RWPE2 (cell line): Measurements from ENCODE around the gene UBXN10.

Source experiments
- ATAC-seq: fragments of 200-7000 bp; cut with Tn5 transposase; 3 replicates; pipeline ENCODE4 v1.9.1; 2021; ENCODE audit warnings: low read depth
- DNase-seq: peaks from one replicate; pipeline ENCODE4 v3.0.0-alpha.2; 2020; ENCODE audit warnings: low spot score
- H3K27ac ChIP-seq: fragments of 450-650 bp; 2 replicates; pipeline ENCODE4 v1.5.1; 2017; ENCODE audit warnings: mild to moderate bottlenecking; ENCODE audit not compliant: poor library complexity, severe bottlenecking
- H3K27me3 ChIP-seq: fragments of 250-450 bp; sonication (Bioruptor Pico); 2 replicates; pipeline ENCODE4 v1.5.1; 2021; ENCODE audit warnings: mild to moderate bottlenecking, moderate library complexity; ENCODE audit not compliant: insufficient read depth, poor library complexity, severe bottlenecking
- H3K36me3 ChIP-seq: fragments of 250-450 bp; sonication (Bioruptor Pico); 2 replicates; pipeline ENCODE4 v1.5.1; 2020; ENCODE audit warnings: low read depth, mild to moderate bottlenecking, moderate library complexity
- H3K4me1 ChIP-seq: fragments of 250-450 bp; sonication (Bioruptor Pico); 2 replicates; pipeline ENCODE4 v1.5.1; 2021; ENCODE audit warnings: mild to moderate bottlenecking, moderate library complexity; ENCODE audit not compliant: insufficient read depth, poor library complexity, severe bottlenecking
- H3K4me3 ChIP-seq: fragments of 250-450 bp; sonication (Bioruptor Pico); 2 replicates; pipeline ENCODE4 v1.5.1; 2021; ENCODE audit warnings: mild to moderate bottlenecking, moderate library complexity; ENCODE audit not compliant: severe bottlenecking
- H3K9me3 ChIP-seq: fragments of 250-450 bp; sonication (Bioruptor Pico); 2 replicates; pipeline ENCODE4 v1.5.1; 2021; ENCODE audit warnings: mild to moderate bottlenecking, moderate library complexity; ENCODE audit not compliant: severe bottlenecking
- TF ChIP-seq, protein P1 (sequence below): fragments of 450-650 bp; IDR thresholded peaks from one replicate; pipeline ENCODE4 v1.5.1; 2017; ENCODE audit warnings: mild to moderate bottlenecking, moderate library complexity; ENCODE audit not compliant: poor library complexity, severe bottlenecking

The UBXN10 gene

GRCh38 chr1:20185834-20186782, at the start of gene UBXN10, which contains the start of gene PLA2G2C:
Gene UBXN10 (plus strand): TSS chr1:20186096. CDS start chr1:20190562, 4,466 bp downstream.
Gene PLA2G2C (minus strand): TSS chr1:20186518. CDS start chr1:20177363, 9,155 bp downstream.
- TF ChIP-seq, protein P1, sequence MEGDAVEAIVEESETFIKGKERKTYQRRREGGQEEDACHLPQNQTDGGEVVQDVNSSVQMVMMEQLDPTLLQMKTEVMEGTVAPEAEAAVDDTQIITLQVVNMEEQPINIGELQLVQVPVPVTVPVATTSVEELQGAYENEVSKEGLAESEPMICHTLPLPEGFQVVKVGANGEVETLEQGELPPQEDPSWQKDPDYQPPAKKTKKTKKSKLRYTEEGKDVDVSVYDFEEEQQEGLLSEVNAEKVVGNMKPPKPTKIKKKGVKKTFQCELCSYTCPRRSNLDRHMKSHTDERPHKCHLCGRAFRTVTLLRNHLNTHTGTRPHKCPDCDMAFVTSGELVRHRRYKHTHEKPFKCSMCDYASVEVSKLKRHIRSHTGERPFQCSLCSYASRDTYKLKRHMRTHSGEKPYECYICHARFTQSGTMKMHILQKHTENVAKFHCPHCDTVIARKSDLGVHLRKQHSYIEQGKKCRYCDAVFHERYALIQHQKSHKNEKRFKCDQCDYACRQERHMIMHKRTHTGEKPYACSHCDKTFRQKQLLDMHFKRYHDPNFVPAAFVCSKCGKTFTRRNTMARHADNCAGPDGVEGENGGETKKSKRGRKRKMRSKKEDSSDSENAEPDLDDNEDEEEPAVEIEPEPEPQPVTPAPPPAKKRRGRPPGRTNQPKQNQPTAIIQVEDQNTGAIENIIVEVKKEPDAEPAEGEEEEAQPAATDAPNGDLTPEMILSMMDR, result no peak
- Histone ChIP-seq H3K4me1 (no peaks in the 10 kb centered on the region), H3K4me3 (no peak within 1 kb of the TSS), H3K27ac (no peak within 1 kb of the TSS), H3K9me3 (no peaks in the 10 kb centered on the region), H3K36me3 (no peaks in the 10 kb centered on the region), H3K27me3 (no peaks in the 10 kb centered on the region)
- no peak for ATAC-seq
- no peak for DNase-seq

- H3K36me3 ChIP-seq, result no peaks in the 10 kb centered on the region
- H3K9me3 ChIP-seq, result no peaks in the 10 kb centered on the region
- TF ChIP-seq, protein P1, result no peak
- no peak overlapping the region for H3K4me3 ChIP-seq
- ATAC-seq (no peak), DNase-seq (no peak)
- H3K4me1 ChIP-seq, result peaks cover 5% of the 10 kb centered on the region
- no peak overlapping the region for H3K27ac ChIP-seq
- no peaks in the 10 kb centered on the region for H3K27me3 ChIP-seq
These were observed 49.6 kb upstream of the UBXN10 start for GRCh38 chr1:20136249-20136648.

DNA sequence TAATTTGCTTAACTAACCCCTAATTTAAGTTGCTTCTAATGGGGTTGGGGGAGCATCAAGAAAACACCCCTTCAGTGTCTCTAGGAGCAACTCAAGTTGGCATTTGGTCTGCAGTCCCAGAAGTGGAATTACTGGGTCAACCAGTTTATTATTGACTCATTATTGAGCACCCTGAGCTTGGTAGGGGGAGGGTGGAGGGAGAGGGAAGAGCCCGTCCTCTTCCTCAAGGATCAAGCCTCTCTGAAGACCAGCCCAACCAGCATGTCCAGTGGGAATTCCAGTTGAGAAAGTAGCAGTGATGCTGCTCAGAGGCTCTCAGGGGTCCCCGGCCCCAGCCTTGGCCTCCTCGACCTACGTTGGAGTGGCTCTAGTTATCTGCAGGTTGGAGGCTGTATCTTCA, 48.8 kb upstream of the UBXN10 start:
- Histone ChIP-seq H3K27ac (no peak overlapping the region), H3K4me1 (peaks cover 5% of the 10 kb centered on the region), H3K9me3 (no peaks in the 10 kb centered on the region), H3K36me3 (no peaks in the 10 kb centered on the region), H3K4me3 (no peak overlapping the region), H3K27me3 (no peaks in the 10 kb centered on the region)
- ATAC-seq (no peak), DNase-seq (no peak)
- TF ChIP-seq, protein P1, result no peak

DNA sequence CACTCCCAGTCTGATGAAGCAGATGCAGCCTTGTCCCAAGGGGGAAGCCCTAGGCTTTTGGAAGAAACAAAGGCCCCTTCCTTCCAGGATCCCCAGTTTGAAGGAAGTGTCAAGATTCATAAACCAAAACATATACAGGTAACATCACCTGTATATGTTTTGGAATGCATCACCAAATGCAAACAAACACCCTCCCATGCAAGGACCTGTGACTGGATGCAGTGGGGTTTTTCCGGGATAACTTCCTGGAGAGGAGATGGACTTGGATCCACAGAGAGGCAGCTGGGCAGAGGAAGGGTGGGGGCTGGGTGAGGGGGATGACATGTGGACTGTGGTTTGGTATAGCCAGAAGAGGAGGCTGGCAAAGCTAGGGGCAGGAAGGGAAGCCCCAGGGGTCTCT, 48.3 kb upstream of the UBXN10 start:
- Histone ChIP-seq H3K27me3 (no peaks in the 10 kb centered on the region), H3K9me3 (no peaks in the 10 kb centered on the region), H3K36me3 (no peaks in the 10 kb centered on the region), H3K27ac (no peak overlapping the region), H3K4me3 (no peak overlapping the region), H3K4me1 (peaks cover 5% of the 10 kb centered on the region)
- ATAC-seq (no peak), DNase-seq (no peak)
- TF ChIP-seq, protein P1, result no peak

DNA sequence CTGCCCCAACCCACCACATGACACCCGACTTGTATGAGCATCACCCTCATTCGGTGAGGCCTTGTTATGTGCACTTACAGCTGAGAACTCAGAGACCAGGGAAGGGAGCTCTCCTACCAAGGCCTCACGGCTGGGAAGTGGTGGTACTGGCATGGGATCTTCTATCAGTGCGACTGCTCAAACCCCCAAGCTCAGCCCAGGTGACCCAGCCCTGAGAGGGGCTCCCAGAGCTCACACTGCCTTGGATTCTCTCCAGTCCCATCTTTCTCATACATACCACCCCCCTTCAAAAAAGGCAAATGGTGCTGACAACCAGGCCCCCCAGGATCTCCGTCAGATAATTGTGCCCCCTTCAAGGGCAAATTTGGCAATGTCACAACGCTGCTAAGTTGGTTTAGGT, 47.5 kb upstream of the UBXN10 start:
- DNase-seq, result no peak
- H3K27me3 ChIP-seq, result no peaks in the 10 kb centered on the region
- no peak overlapping the region for H3K4me3 ChIP-seq
- peaks cover 5% of the 10 kb centered on the region for H3K4me1 ChIP-seq
- ATAC-seq, result no peak
- no peaks in the 10 kb centered on the region for H3K36me3 ChIP-seq
- TF ChIP-seq, protein P1, result no peak
- no peak overlapping the region for H3K27ac ChIP-seq
- H3K9me3 ChIP-seq, result no peaks in the 10 kb centered on the region
